Ascending aorta (tissue), 2 donors: Measurements from ENCODE around the gene TMTC2. TPM values are rescaled to one million over a fixed set of nuclear protein-coding genes. Genes with fewer than 3 reads are reported as not detected.
"Not testable (repeated sequence)": the region's sequence is repeated elsewhere in the genome, so short reads cannot be mapped to it uniquely, and the experiment has no call there.

ENCODE experiments used
- DNase-seq, 2 donors: peaks; one replicate each; pipeline ENCODE4 v3.0.0-alpha.2; 2019; ENCODE audit warnings: low spot score in 2 of 2
- H3K27ac ChIP-seq, 2 donors: fragments of 200-600 bp; sonication (generic); one replicate each; pipeline ENCODE4 v1.5.1; 2016 to 2017; ENCODE audit warnings: mild to moderate bottlenecking in 1 of 2
- H3K27me3 ChIP-seq: fragments of 200-600 bp; sonication (generic); one replicate; pipeline ENCODE4 v1.5.1; 2017
- H3K36me3 ChIP-seq, 2 donors: fragments of 200-600 bp; sonication (generic); one replicate each; pipeline ENCODE4 v1.5.1; 2016
- H3K4me1 ChIP-seq, 2 donors: fragments of 200-600 bp; sonication (generic); one replicate each; pipeline ENCODE4 v1.5.1; 2016 to 2017; ENCODE audit warnings: mild to moderate bottlenecking in 1 of 2
- H3K4me3 ChIP-seq, 2 donors: fragments of 200-600 bp; sonication (generic); one replicate each; pipeline ENCODE4 v1.5.1; 2016 to 2017; ENCODE audit warnings: mild to moderate bottlenecking in 1 of 2
- H3K9me3 ChIP-seq, 2 donors: fragments of 200-600 bp; sonication (generic); one replicate each; pipeline ENCODE4 v1.5.1; 2016
- CTCF ChIP-seq, 3 experiments: fragments of 200-600 bp in 2 of 3; fragments of 450-650 bp in 1 of 3; sonication (generic) in 2 of 3; IDR thresholded peaks; one replicate each; pipeline ENCODE4 v1.5.1; 2016 to 2019; ENCODE audit warnings: antibody characterized with exemption in 3 of 3, mild to moderate bottlenecking in 1 of 3, moderate library complexity in 1 of 3
- intact Hi-C: fragments of 100-400 bp; cut with DNase I; formaldehyde crosslinking; loops from one replicate; pipeline ENCODE4 v1.15.1; 2023
- total RNA-seq: library from RNA; depleted of rRNA; stranded (reverse); fragments of >200 nt; gene quantifications from one replicate; pipeline ENCODE4 v1.1.0, GENCODE V29; 2016

The TMTC2 gene
- total RNA-seq, 1 donor from 2014 or later = 6.8 TPM

GRCh38 chr12:83113945-83114344, 427.2 kb downstream of the TMTC2 start:
- intact Hi-C loops = no loop called here
- Histone ChIP-seq H3K4me3 (no peak overlapping the region), H3K36me3 (no peaks in the 10 kb centered on the region), H3K9me3 (peaks cover 0 to 3% of the 10 kb centered on the region in 2 donors), H3K27me3 (no peaks in the 10 kb centered on the region), H3K27ac (no peak overlapping the region), H3K4me1 (no peaks in the 10 kb centered on the region)
- no peak for TF ChIP-seq CTCF (IDR thresholded peaks at IDR 0.05)
- DNase-seq = no peak

- no peak overlapping the region for H3K4me3 ChIP-seq
- no peaks in the 10 kb centered on the region for H3K27me3 ChIP-seq
- no peaks in the 10 kb centered on the region for H3K36me3 ChIP-seq
- DNase-seq = no peak
- intact Hi-C loops = no loop called here
- peaks cover 0 to 3% of the 10 kb centered on the region in 2 donors for H3K9me3 ChIP-seq
- no peaks in the 10 kb centered on the region for H3K4me1 ChIP-seq
- TF ChIP-seq CTCF (IDR thresholded peaks at IDR 0.05) = no peak
- no peak overlapping the region for H3K27ac ChIP-seq
These were observed 428.3 kb downstream of the TMTC2 start for GRCh38 chr12:83114966-83115365.

- H3K4me3 ChIP-seq, H3K9me3 ChIP-seq, H3K36me3 ChIP-seq, H3K27ac ChIP-seq, H3K27me3 ChIP-seq, H3K4me1 ChIP-seq, DNase-seq, intact Hi-C loops: not testable (repeated sequence)
These were observed 431.2 kb downstream of the TMTC2 start for GRCh38 chr12:83117926-83118325.

- Histone ChIP-seq H3K4me3 (no peak overlapping the region), H3K27ac (no peak overlapping the region), H3K9me3 (peaks cover 0 to under 1% of the 10 kb centered on the region in 2 donors), H3K27me3 (no peaks in the 10 kb centered on the region), H3K4me1 (no peaks in the 10 kb centered on the region), H3K36me3 (no peaks in the 10 kb centered on the region)
- TF ChIP-seq CTCF (IDR thresholded peaks at IDR 0.05) = no peak
- no peak for DNase-seq
- intact Hi-C loops = no loop called here
These were observed 435.4 kb downstream of the TMTC2 start for GRCh38 chr12:83121897-83122622.

GRCh38 chr12:83122623-83122934, 435.9 kb downstream of the TMTC2 start:
- no peak for TF ChIP-seq CTCF (IDR thresholded peaks at IDR 0.05)
- intact Hi-C loops = no loop called here
- no peaks in the 10 kb centered on the region for H3K4me1 ChIP-seq
- H3K9me3 ChIP-seq = no peaks in the 10 kb centered on the region
- H3K27me3 ChIP-seq = no peaks in the 10 kb centered on the region
- no peaks in the 10 kb centered on the region for H3K36me3 ChIP-seq
- no peak overlapping the region for H3K27ac ChIP-seq
- no peak for DNase-seq
- no peak overlapping the region for H3K4me3 ChIP-seq

- H3K9me3 ChIP-seq = no peaks in the 10 kb centered on the region
- no peak overlapping the region for H3K27ac ChIP-seq
- no peak for TF ChIP-seq CTCF (IDR thresholded peaks at IDR 0.05)
- H3K4me1 ChIP-seq = no peaks in the 10 kb centered on the region
- no peak overlapping the region for H3K4me3 ChIP-seq
- no peaks in the 10 kb centered on the region for H3K27me3 ChIP-seq
- DNase-seq = no peak
- intact Hi-C loops = no loop called here
- no peaks in the 10 kb centered on the region for H3K36me3 ChIP-seq
These were observed 436.3 kb downstream of the TMTC2 start for GRCh38 chr12:83123039-83123438.
